Measurements from ENCODE around the gene C16orf90.

DNA sequence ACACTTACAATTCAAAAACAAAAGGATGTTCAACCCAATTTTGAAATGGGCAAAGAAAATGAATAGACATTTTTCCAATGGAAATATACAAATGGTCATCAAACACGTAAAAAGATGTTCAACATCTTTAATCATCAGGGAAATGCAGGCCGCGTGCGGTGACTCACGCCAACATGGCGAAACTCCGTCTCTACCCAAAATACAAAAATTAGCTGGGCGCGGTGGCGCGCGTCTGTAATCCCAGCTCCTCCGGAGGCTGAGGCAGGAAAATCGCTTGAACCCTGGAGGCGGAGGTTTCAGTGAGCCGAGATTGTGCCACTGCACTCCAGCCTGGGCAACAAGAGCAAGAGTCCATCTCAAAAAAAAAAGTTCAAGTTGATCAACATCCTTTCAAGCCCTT lies 3.7 kb upstream of the C16orf90 start:
- TF ChIP-seq, protein P1, sequence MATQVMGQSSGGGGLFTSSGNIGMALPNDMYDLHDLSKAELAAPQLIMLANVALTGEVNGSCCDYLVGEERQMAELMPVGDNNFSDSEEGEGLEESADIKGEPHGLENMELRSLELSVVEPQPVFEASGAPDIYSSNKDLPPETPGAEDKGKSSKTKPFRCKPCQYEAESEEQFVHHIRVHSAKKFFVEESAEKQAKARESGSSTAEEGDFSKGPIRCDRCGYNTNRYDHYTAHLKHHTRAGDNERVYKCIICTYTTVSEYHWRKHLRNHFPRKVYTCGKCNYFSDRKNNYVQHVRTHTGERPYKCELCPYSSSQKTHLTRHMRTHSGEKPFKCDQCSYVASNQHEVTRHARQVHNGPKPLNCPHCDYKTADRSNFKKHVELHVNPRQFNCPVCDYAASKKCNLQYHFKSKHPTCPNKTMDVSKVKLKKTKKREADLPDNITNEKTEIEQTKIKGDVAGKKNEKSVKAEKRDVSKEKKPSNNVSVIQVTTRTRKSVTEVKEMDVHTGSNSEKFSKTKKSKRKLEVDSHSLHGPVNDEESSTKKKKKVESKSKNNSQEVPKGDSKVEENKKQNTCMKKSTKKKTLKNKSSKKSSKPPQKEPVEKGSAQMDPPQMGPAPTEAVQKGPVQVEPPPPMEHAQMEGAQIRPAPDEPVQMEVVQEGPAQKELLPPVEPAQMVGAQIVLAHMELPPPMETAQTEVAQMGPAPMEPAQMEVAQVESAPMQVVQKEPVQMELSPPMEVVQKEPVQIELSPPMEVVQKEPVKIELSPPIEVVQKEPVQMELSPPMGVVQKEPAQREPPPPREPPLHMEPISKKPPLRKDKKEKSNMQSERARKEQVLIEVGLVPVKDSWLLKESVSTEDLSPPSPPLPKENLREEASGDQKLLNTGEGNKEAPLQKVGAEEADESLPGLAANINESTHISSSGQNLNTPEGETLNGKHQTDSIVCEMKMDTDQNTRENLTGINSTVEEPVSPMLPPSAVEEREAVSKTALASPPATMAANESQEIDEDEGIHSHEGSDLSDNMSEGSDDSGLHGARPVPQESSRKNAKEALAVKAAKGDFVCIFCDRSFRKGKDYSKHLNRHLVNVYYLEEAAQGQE (IDR thresholded peaks at IDR 0.05; ENCODE audit: insufficient read depth in 1 of 2, low read depth in 2 of 2, low read length in 2 of 2) = no peak
- no peak for TF ChIP-seq TAF1 (IDR thresholded peaks at IDR 0.05; ENCODE audit: borderline replicate concordance, insufficient read depth, low read length)
- TF ChIP-seq POLR2AphosphoS5 (IDR thresholded peaks at IDR 0.05; ENCODE audit: low read depth, low read length) = no peak
- TF ChIP-seq SIN3A (IDR thresholded peaks at IDR 0.05; ENCODE audit: borderline replicate concordance, insufficient read depth, low read length) = no peak

Data from PFSK-1 (cell line).